Measurements from ENCODE around the gene ATG14.

DNA sequence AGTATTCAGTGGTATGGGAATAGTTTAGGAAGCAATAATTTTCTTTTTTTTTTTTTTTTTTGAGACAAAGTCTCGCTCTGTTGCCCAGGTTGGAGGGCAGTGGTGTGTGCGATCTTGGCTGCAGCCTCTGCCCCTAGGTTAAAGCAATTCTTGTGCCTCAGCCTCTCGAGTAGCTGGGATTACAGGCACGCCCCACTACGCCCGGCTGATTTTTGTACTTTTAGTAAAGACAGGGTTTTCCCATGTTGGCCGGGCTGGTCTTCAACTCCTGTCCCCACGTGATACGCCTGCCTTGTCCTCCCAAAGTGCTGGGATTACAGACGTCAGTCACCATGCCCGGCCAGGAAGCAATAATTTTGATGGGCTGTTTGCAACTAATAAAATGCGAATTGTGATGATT, 62.1 kb downstream of the ATG14 start:
- no peak for TF ChIP-seq RARB (CRISPR knock-in tag; IDR thresholded peaks at IDR 0.05)
- no peak for TF ChIP-seq ZNF70 (CRISPR knock-in tag; IDR thresholded peaks at IDR 0.05)
- TF ChIP-seq ZNF8 (CRISPR knock-in tag; IDR thresholded peaks at IDR 0.05), result no peak
- TF ChIP-seq ESRRG (CRISPR knock-in tag; IDR thresholded peaks at IDR 0.05), result no peak

Measured in SK-N-SH treated with all-trans-retinoic acid at 6 μM for 48 hours (cell line).